MM.1S (cell line): Measurements from ENCODE around the gene UGCG.
"Not testable (repeated sequence)": the region's sequence is repeated elsewhere in the genome, so short reads cannot be mapped to it uniquely, and the experiment has no call there.

ENCODE experiments used
- EZH2phosphoT487 ChIP-seq: fragments of 300-600 bp; sonication (generic); IDR thresholded peaks from 2 replicates; pipeline ENCODE4 v1.6.1; 2018; ENCODE audit warnings: antibody characterized with exemption, low read length
- TF ChIP-seq, protein P1 (sequence below): fragments of 300-600 bp; sonication (generic); IDR thresholded peaks from 2 replicates; pipeline ENCODE4 v1.5.1; 2016; ENCODE audit warnings: antibody characterized with exemption, low read length, mixed read lengths

DNA sequence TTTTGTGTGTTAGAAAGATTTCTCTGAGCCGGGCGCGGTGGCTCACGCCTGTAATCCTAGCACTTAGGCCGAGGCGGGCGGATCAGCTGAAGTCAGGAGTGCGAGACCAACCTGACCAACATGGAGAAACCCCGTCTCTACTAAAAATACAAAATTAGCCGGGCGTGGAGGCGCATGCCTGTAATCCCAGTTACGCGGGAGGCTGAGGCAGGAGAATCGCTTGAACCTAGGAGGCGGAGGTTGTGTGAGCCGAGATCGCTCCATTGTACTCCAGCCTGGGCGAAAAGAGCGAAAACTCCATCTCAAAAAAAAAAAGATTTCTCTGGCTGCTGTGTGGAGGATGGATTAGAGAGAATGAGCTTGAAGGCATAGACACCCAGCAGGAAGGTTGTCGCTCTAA, 51.5 kb downstream of the UGCG start:
- TF ChIP-seq, protein P1, sequence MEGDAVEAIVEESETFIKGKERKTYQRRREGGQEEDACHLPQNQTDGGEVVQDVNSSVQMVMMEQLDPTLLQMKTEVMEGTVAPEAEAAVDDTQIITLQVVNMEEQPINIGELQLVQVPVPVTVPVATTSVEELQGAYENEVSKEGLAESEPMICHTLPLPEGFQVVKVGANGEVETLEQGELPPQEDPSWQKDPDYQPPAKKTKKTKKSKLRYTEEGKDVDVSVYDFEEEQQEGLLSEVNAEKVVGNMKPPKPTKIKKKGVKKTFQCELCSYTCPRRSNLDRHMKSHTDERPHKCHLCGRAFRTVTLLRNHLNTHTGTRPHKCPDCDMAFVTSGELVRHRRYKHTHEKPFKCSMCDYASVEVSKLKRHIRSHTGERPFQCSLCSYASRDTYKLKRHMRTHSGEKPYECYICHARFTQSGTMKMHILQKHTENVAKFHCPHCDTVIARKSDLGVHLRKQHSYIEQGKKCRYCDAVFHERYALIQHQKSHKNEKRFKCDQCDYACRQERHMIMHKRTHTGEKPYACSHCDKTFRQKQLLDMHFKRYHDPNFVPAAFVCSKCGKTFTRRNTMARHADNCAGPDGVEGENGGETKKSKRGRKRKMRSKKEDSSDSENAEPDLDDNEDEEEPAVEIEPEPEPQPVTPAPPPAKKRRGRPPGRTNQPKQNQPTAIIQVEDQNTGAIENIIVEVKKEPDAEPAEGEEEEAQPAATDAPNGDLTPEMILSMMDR, result not testable (repeated sequence)
- not testable (repeated sequence) for TF ChIP-seq EZH2phosphoT487
